K562 (cell line): ENCODE data around the gene GNB5. TPM values are rescaled to one million over a fixed set of nuclear protein-coding genes. Genes with fewer than 3 reads are reported as not detected.

ENCODE experiments used
- ATF7 ChIP-seq: fragments of 450-650 bp; IDR thresholded peaks from 2 replicates; pipeline ENCODE4 v1.7.1; 2014; ENCODE audit warnings: mild to moderate bottlenecking, moderate library complexity
- CTBP1 ChIP-seq: fragments of 450-650 bp; IDR thresholded peaks from 2 replicates; pipeline ENCODE4 v1.6.1; 2016; ENCODE audit warnings: borderline replicate concordance
- CTCFL ChIP-seq: IDR thresholded peaks from 2 replicates; pipeline ENCODE4 v1.6.1; 2011; ENCODE audit warnings: borderline replicate concordance, low read depth, mild to moderate bottlenecking, moderate library complexity, low read length; ENCODE audit not compliant: insufficient read depth, poor library complexity, severe bottlenecking
- JUND ChIP-seq, 2 experiments: IDR thresholded peaks; 2 replicates in 1 of 2; 3 replicates in 1 of 2; pipeline ENCODE4 v1.6.1; 2011; ENCODE audit warnings: borderline replicate concordance in 2 of 2, low read depth in 2 of 2, low read length in 2 of 2, improper control_type of control experiment in 1 of 2, missing biosample characterization in 1 of 2, missing genetic modification characterization in 1 of 2, missing genetic modification reagents in 1 of 2
- L3MBTL2 ChIP-seq: fragments of 450-650 bp; IDR thresholded peaks from 2 replicates; pipeline ENCODE4 v1.6.1; 2016; ENCODE audit warnings: mild to moderate bottlenecking, moderate library complexity
- MEIS2 ChIP-seq: fragments of 450-650 bp; IDR thresholded peaks from 2 replicates; pipeline ENCODE4 v1.6.1; 2014; ENCODE audit warnings: mild to moderate bottlenecking; ENCODE audit not compliant: partially characterized antibody
- NRF1 ChIP-seq, 2 experiments: fragments of 450-650 bp; IDR thresholded peaks in 1 of 2; conservative IDR thresholded peaks in 1 of 2; 2 replicates each; pipeline ENCODE4 v1.6.1; 2014; ENCODE audit warnings: mild to moderate bottlenecking in 2 of 2
- PKNOX1 ChIP-seq: fragments of 450-650 bp; IDR thresholded peaks from 2 replicates; pipeline ENCODE4 v1.6.1; 2016
- RBM22 ChIP-seq: fragments of 200-400 bp; formaldehyde crosslinking; IDR thresholded peaks from 2 replicates; pipeline ENCODE4 v1.6.1; 2018; ENCODE audit warnings: low read length, low read depth; ENCODE audit not compliant: poor library complexity, severe bottlenecking
- RCOR1 ChIP-seq, 2 experiments: IDR thresholded peaks; 2 replicates each; pipeline ENCODE4 v1.6.1; 2012; ENCODE audit warnings: low read depth in 2 of 2, low read length in 2 of 2, borderline replicate concordance in 1 of 2, improper control_type of control experiment in 1 of 2
- SMC3 ChIP-seq: conservative IDR thresholded peaks from 2 replicates; pipeline ENCODE4 v1.6.1; 2011; ENCODE audit warnings: low read depth, low read length, improper control_type of control experiment; ENCODE audit not compliant: insufficient read depth
- ZNF12 ChIP-seq: sonication (generic); formaldehyde crosslinking; IDR thresholded peaks from 2 replicates; pipeline ENCODE4 v1.4.0; 2020; ENCODE audit warnings: mild to moderate bottlenecking, missing genetic modification reagents
- ZNF41 ChIP-seq: fragments of 250-450 bp; sonication (Bioruptor Pico); conservative IDR thresholded peaks from 2 replicates; pipeline ENCODE4 v1.4.0; 2020; ENCODE audit warnings: mild to moderate bottlenecking
- polyA plus RNA-seq, 8 experiments: library from polyadenylated mRNA; depleted of rRNA in 4 of 8; stranded (reverse) in 5 of 8; unstranded in 3 of 8; fragments of >200 nt; fragmentation: Nextera tagmentation in 2 of 8; fragmentation: Illumina TruSeq in 1 of 8; extraction: Ambion mirVana in 2 of 8; extraction: Trizol in 1 of 8; gene quantifications; 2 replicates each; pipeline versions ENCODE4 v1.2.1 to v1.2.3, GENCODE V29; 2011 to 2014; ENCODE audit warnings: inconsistent platforms in 1 of 8, missing spikeins in 1 of 8
- total RNA-seq, 7 experiments: library from RNA; depleted of rRNA in 6 of 7; stranded (reverse); fragments of >200 nt in 6 of 7; fragmentation: Illumina TruSeq in 2 of 7; extraction: Trizol in 2 of 7; gene quantifications; 2 replicates each; pipeline versions ENCODE4 v1.2.1 to v1.2.3, GENCODE V29; 2011 to 2021; ENCODE audit warnings: low replicate concordance in 1 of 7
- TF ChIP-seq, protein P1 (sequence below), 2 experiments: IDR thresholded peaks; 2 replicates each; pipeline ENCODE4 v1.6.1; 2011; ENCODE audit warnings: borderline replicate concordance in 1 of 2, control low read depth in 1 of 2, low read depth in 1 of 2, low read length in 1 of 2, mild to moderate bottlenecking in 1 of 2, mixed read lengths in 1 of 2, moderate library complexity in 1 of 2; ENCODE audit not compliant: insufficient read depth in 1 of 2, insufficient read length in 1 of 2, poor library complexity in 1 of 2, severe bottlenecking in 1 of 2; ENCODE audit errors: extremely low read depth in 1 of 2

GNB5 gene
- total and polyA plus RNA-seq, 9 of the 15 experiments (the other 6 are each of a cell fraction or from before 2014, with no cell fraction given) = 0.11 to 2.1 (median 0.77) TPM

GRCh38 chr15:52217186-52217585, 26.0 kb upstream of the GNB5 start (continued):
- TF ChIP-seq CTCFL (peak; percentile 91), MEIS2 (peak; percentile 96), JUND (IDR thresholded peaks at IDR 0.05; ENCODE audit: borderline replicate concordance, low read depth, low read length) (peak; percentile 26; the same call in 1 of the 2 replicates), JUND (tag; IDR thresholded peaks at IDR 0.05; ENCODE audit: borderline replicate concordance, low read depth, low read length) (no peak), NRF1 (conservative IDR thresholded peaks at IDR 0.05 in 1 of 2, IDR thresholded peaks at IDR 0.05 in 1 of 2) (peak; percentile 79 to 83), PKNOX1 (peak; percentile 85), ZNF12 (0 out of 2 replicates have a peak, but pooled peaks have one; percentile 68), RCOR1 (IDR thresholded peaks at IDR 0.05; ENCODE audit: borderline replicate concordance in 1 of 2, low read depth in 2 of 2, low read length in 2 of 2) (0 out of 4 replicates have a peak, but pooled peaks of 1 of the 2 experiments have one; percentile 39), ATF7 (0 out of 2 replicates have a peak, but pooled peaks have one; percentile 14), SMC3 (peak; percentile 43), RBM22 (no peak), CTBP1 (0 out of 2 replicates have a peak, but pooled peaks have one; percentile 22), L3MBTL2 (peak; percentile 82), ZNF41 (no peak)
- TF ChIP-seq, protein P1, sequence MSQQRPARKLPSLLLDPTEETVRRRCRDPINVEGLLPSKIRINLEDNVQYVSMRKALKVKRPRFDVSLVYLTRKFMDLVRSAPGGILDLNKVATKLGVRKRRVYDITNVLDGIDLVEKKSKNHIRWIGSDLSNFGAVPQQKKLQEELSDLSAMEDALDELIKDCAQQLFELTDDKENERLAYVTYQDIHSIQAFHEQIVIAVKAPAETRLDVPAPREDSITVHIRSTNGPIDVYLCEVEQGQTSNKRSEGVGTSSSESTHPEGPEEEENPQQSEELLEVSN (IDR thresholded peaks at IDR 0.05; ENCODE audit: borderline replicate concordance in 1 of 2, extremely low read depth in 1 of 2, insufficient read depth in 1 of 2, insufficient read length in 1 of 2, low read depth in 1 of 2, low read length in 1 of 2, poor library complexity in 1 of 2, severe bottlenecking in 1 of 2) = peak in 1 of 2 experiments; percentile 27
